GM06990 (cell line): Measurements from ENCODE around the gene EMCN.

Experiments
- DNase-seq: peaks from one replicate; pipeline ENCODE4 v3.0.0-alpha.2; 2011; ENCODE audit not compliant: insufficient read length; ENCODE audit errors: extremely low read depth
- H3K27me3 ChIP-seq: replicated peaks from 2 replicates; pipeline ENCODE4 v1.6.0; 2011; ENCODE audit warnings: low read length; ENCODE audit not compliant: control insufficient read depth, insufficient read depth
- H3K36me3 ChIP-seq: 2 replicates; pipeline ENCODE4 v1.5.1; 2011; ENCODE audit warnings: low read length; ENCODE audit not compliant: control insufficient read depth, insufficient read depth
- H3K4me3 ChIP-seq: replicated peaks from 2 replicates; pipeline ENCODE4 v1.5.1; 2011; ENCODE audit warnings: low read depth, mild to moderate bottlenecking, control low read depth, low read length
- TF ChIP-seq, protein P1 (sequence below): IDR thresholded peaks from 2 replicates; pipeline ENCODE4 v1.5.1; 2011; ENCODE audit warnings: low read length, control low read depth, mild to moderate bottlenecking, inconsistent platforms; ENCODE audit not compliant: insufficient read depth, poor library complexity, severe bottlenecking

The EMCN gene

DNA sequence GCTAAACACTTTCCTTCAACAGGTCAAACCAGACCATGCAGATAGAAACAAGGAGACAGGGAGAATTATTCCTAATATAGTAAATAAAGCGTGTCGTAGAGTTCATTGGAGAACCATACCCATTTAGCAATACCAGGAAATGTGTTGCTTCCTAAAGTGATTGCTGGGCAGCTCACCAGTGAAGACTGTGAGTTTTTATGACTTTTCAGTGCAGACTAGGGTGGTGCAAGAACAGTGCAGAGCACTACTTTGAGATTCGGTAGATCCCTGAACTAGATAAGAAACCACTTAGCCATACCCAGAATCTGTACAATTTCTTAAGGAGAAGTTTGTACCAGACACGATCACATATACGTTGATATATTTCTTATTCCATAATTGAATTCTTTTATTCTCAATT lies 87.4 kb downstream of the EMCN start:
- H3K4me3 ChIP-seq = no peak overlapping the region
- no peaks in the 10 kb centered on the region for H3K36me3 ChIP-seq
- TF ChIP-seq, protein P1, sequence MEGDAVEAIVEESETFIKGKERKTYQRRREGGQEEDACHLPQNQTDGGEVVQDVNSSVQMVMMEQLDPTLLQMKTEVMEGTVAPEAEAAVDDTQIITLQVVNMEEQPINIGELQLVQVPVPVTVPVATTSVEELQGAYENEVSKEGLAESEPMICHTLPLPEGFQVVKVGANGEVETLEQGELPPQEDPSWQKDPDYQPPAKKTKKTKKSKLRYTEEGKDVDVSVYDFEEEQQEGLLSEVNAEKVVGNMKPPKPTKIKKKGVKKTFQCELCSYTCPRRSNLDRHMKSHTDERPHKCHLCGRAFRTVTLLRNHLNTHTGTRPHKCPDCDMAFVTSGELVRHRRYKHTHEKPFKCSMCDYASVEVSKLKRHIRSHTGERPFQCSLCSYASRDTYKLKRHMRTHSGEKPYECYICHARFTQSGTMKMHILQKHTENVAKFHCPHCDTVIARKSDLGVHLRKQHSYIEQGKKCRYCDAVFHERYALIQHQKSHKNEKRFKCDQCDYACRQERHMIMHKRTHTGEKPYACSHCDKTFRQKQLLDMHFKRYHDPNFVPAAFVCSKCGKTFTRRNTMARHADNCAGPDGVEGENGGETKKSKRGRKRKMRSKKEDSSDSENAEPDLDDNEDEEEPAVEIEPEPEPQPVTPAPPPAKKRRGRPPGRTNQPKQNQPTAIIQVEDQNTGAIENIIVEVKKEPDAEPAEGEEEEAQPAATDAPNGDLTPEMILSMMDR = no peak
- no peak for DNase-seq
- H3K27me3 ChIP-seq = no peaks in the 10 kb centered on the region

DNA sequence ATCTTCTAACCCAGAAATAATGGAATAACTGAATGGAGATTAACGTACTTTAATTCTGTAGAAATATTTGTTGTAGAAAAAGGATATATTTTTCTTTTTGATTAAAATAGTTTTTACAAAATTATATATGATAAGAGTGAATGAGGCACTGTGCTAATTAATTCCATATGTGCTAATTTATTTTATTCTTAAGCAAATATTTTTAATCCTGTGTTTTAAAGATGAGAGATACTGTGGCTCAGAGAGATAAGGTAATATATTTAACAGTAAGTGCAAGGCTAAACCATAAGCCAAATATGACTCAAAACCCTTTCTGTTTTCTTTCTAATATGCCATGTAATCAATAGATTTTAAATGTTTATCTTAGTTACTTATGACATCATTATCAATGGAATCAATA lies 88.2 kb downstream of the EMCN start:
- no peak overlapping the region for H3K4me3 ChIP-seq
- no peaks in the 10 kb centered on the region for H3K36me3 ChIP-seq
- no peak for DNase-seq
- TF ChIP-seq, protein P1 = no peak
- H3K27me3 ChIP-seq = no peaks in the 10 kb centered on the region

DNA sequence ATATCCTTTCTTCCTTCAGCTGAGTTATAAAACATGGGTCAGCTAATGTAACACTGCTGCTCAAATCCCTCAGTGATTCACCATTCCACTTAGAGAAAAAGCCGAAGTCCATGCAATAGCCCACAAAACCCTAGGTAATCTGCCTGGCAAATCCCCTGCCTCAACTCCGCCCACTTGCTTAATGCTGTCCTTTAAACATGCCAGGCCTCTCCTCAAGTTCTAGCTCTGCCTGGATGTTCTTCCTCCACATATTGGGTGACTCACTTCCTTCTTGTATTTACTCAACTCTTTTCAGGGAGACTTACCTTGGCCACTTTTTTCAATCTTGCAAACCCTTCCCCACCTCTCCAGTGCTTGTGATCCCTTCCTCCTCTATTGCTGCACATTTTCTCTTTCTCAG lies 89.8 kb downstream of the EMCN start:
- Histone ChIP-seq H3K4me3 (no peak overlapping the region), H3K27me3 (no peaks in the 10 kb centered on the region), H3K36me3 (no peaks in the 10 kb centered on the region)
- no peak for DNase-seq
- TF ChIP-seq, protein P1 = no peak

DNA sequence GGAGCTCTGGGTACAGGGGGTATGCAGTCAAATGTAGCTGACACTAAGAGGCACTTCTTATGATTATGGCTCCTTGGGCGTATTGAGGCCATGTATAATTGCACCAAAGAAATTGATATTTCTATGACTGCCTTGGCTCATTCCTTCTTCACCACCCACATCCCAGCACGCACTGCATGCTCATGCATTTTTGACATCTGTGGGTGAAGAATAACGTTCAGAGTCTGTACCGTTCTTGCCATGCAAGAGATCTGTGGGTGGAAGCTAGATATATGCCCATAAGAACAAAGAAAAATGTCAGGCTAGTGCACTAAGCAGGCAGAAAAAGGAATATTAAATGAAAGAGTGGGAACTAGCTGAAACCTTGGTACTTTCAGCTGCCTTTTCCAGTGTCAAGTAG lies 93.4 kb downstream of the EMCN start:
- TF ChIP-seq, protein P1 = no peak
- Histone ChIP-seq H3K4me3 (no peak overlapping the region), H3K27me3 (no peaks in the 10 kb centered on the region), H3K36me3 (no peaks in the 10 kb centered on the region)
- no peak for DNase-seq

DNA sequence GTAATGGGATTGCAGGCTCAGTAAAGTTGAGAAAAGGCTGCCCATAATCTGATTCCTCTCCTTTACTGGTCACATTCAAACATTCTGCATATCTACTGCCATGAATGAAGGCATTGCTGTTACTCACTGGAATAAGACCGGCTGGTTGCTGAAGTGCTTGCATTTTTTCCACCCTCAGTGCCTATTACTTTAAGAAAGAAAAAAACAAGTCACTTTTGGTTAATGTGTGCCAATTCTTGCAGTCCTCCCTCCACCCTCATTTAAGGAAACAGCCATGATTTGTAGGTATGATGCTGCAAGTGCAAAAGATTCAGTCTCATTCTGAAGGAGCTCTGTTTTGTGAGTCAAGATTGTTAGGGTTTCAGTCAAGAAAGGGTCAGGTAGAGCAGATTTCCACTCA lies 94.9 kb downstream of the EMCN start:
- H3K36me3 ChIP-seq = no peaks in the 10 kb centered on the region
- DNase-seq = no peak
- TF ChIP-seq, protein P1 = no peak
- no peaks in the 10 kb centered on the region for H3K27me3 ChIP-seq
- no peak overlapping the region for H3K4me3 ChIP-seq

DNA sequence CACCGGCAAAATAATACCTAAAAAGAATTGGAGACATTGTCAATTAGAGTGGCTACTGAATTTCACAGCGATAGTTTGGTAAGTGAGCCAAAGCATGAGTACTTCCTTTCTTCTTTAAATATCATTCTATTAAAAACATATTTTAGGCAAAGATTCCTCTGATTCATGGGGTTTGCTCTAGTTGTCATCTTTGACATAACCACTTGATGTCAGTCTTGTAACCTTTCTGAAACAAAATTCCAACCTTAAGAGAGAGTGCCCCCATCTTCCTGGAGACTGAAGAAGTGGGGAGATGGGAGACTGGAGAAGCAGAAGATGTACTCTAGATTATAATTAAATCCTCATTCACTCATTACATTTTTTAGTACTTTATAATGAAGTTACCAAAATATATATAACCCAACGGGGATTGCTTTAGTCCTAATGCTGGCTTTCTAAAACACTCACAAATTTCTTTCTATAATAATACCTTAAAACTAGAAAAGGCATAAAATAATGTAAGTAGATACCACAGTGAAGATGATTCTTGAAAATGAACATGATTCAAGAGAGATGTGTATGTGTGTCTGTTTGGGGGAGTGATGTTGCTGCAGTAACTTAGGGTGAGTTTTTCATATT lies 96.4 kb downstream of the EMCN start:
- Histone ChIP-seq H3K36me3 (no peaks in the 10 kb centered on the region), H3K4me3 (no peak overlapping the region), H3K27me3 (no peaks in the 10 kb centered on the region)
- no peak for DNase-seq
- TF ChIP-seq, protein P1 = peak; percentile 47
